Occipital lobe (tissue), 2 donors: ENCODE data around the gene STXBP6. TPM values are rescaled to one million over a fixed set of nuclear protein-coding genes. Genes with fewer than 3 reads are reported as not detected.
A peak's percentile ranks its signal among the peaks of the same experiment; 100 is the strongest.

Source experiments
- DNase-seq: peaks from one replicate; lab custom pipeline; 2025; lab: John Stamatoyannopoulos, UW
- total RNA-seq: library from RNA; depleted of rRNA; stranded (reverse); fragments of >200 nt; gene quantifications from one replicate; pipeline ENCODE4 v1.2.3, GENCODE V29; 2014

STXBP6 gene
- 11.9 TPM for total RNA-seq

DNA sequence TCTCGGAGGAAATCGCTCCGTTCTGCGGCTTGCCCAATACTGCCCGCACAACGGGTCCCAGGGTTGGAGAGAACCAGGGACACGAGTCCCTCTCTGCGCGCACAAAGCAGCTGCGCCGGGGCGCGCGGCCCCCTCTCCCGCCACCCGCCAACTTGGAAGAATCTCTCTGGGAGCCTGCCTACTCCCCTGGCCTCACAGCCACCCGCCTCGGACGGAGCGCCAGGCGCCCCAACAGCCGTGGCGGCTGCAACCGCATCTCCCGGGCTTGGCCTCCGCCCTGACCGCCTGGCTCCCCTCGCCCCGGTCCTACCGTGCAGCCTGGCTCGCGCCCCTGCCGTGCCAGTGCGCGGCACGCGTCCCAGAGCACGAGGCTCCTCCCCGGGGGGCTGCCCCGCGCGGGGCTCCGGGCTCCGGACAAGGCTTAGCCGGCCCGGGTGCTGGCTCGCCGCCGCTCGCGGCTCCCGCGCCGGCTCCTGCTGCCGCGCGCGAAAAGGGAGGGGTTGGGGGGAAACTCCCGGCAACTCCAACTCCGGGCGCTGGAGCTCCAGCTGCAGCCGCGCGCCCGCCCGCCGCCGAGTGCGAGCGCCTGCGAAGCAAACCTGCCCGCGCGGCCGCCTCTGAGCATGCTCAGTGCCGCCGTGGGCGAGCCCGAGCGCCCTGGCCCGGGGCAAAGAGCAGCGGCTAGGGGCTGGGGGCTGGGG is at the start of gene STXBP6:
Gene STXBP6 (minus strand): TSS at position 580 of the 701 bp plus-strand sequence. CDS start 75,329 bp downstream, outside the sequence.
- peak; percentile 76 for DNase-seq

DNA sequence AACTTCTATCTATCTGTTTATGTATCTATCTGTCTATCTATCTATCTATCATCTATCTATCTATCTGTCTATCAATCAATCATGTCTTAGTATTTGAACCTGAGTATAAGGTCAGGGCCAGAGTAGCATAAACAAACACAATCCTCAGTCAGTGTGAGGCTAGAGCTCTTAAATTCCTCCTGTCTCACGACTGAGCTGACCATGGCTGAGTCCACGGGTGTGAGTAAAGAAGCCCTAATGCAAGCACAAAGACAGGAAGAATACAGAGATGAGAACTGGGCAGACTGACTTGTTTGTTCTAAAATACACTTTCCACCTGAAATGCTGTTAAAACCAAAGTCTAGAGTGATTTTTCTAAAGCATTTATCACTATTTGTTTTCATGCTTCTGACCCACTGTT is 47.2 kb upstream of the STXBP6 start:
- DNase-seq = no peak

DNA sequence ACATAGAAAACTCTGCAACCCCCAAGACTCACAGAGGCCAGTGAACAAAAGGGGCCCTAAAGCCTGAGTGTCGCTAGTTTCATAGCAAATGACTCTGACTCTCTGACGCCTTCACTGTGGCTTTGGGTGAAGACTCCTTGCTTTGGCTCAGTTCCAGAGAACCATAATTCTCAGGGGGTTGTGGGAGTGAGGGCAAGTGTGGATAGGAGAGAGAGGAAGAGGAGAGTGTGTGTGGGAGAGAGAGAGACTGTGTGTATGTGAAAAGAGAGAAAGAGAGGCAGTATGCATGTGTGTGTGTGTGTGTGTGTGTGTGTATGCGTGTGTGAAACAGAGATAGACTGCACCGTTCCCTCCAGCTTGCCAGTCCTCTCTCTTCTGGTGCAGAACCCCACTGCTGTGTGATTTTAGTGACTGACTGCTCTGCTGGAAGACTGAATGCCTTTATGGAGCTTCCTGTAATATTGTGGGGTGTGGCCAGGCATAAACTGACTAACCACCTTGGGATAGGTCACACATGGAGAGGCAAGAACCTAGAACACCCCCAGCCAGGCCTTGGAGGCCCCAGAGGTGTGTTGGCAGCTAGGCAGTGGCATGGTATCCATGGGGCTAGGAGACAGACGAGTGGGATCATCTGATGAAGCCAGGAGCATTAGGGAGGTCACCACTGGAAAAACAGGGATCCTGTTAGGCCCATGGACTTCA is 45.9 kb upstream of the STXBP6 start:
- DNase-seq = no peak

DNA sequence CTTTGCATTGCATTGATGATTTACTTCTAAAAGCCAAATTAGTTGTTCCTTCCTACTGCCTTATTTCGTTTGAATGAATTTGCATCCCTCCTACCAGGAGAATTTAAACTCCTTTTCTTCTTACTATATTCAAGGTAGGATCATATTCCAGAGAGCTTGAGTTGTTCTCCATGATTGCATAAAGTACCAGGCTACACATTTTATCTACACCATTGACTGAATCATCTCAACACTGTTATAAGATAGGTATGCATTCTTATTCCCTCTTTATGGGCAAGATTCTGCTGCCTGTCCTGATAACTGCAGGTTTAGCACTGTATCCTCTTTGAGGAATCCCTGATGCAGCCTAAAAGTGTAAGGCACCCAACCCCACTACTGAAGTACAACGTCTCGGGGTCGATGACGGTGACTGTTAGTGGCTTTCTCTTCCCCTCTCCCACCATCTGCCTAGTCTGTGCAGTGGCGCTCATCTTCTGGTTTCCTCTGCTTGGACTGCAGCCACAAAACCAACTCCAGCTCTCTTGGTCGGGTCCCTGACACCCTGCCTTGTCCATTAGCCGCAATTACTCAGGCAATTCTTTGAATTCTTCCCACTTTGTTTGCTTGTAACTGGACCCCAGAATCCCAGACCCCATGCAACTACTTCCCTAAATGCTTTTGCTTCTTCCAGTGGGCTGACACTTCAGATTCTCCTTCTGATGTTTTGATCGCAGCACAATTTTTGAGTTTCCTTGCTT is 44.4 kb upstream of the STXBP6 start:
- DNase-seq = no peak

DNA sequence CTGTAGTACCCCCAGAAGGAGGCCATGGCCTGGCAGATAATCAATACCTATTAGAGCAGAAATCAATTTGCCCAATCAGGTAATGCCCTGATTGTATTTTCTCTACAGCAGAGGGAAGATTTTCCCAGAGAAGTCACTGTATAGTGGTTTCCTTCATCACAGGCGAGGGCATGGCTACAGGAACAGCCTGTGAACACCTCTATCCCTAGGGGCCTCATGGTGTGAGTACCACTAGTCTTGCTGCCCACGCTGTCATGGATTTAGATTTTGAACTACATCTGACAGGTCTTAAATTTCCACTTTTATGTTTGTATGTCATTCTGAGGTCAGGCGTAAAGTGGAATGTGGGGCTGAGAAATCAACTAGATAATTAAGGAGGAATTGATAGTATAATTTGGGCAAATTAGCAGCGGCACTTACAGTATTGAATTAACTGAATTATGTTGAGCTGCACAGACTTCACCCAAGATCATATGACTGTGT is 42.4 kb upstream of the STXBP6 start:
- DNase-seq = no peak

DNA sequence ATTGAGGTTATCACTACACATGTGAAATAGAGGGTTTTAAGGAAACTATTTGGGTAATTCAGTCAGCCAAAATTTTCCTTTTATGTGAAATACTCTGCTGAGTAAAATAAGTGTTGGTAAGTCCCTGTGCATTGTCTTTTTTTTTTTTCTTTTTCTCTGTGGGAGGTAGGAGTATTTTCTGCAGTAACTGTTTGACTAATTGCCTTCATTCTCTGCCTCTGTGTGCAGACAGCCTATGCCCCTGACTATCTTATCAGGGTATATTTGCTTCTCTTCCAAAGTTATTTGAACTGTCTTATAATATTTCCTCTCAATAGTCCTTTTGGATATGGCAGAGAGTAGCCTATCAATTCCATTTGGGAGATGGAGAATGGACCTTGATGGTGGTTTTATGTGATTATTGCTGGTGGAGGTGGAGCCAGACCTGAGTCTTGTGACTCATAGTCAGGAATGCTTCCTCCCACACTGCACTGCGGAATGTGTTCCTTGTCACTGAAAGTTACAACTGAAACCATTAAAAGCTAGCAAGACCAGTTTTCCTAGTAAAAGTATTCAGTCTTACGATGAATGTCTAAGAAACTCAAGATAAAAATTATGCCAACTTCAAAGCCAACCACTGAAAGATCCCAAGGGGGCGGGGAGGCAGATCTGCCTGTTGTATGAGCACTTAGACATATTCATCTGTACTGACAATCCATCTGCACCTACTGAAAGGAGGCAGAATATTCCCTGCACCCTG is 40.9 kb upstream of the STXBP6 start:
- DNase-seq = no peak

DNA sequence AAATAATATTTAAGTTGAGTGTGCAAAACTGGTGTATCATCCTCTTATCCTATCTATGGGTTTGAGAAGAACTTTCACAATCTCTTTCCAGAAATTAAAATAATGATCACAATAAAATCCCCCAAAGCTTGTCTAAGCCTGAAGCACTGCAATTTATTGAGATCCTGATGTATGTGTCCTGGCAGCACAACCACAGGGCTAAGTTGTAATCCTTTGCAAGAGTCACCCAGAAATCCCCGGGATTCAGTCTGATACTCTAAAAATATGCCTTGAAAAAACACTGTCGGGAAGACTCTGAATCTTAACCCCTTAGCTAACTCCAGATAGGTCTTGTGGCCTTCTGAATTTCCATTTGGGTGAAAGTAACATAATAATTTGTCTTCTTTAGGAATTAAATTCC is 40.3 kb upstream of the STXBP6 start:
- DNase-seq = no peak

DNA sequence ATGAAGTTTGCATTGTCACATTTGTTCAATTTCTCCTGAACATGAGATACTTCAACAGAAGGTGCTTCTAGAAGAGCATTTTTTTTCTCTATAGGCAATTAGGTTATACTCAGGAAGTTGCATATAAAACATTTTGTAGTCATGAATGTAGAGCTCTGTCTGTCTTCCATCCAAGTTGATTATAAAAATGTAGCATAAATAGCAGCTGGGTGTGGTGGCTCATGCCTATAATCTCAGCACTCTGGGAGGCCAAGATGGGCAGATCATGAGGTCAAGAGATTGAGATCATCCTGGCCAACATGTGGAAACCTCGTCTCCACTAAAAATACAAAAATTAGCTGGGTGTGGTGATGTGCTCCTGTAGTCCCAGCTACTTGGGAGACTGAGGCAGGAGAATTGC is 39.5 kb upstream of the STXBP6 start:
- no peak for DNase-seq

DNA sequence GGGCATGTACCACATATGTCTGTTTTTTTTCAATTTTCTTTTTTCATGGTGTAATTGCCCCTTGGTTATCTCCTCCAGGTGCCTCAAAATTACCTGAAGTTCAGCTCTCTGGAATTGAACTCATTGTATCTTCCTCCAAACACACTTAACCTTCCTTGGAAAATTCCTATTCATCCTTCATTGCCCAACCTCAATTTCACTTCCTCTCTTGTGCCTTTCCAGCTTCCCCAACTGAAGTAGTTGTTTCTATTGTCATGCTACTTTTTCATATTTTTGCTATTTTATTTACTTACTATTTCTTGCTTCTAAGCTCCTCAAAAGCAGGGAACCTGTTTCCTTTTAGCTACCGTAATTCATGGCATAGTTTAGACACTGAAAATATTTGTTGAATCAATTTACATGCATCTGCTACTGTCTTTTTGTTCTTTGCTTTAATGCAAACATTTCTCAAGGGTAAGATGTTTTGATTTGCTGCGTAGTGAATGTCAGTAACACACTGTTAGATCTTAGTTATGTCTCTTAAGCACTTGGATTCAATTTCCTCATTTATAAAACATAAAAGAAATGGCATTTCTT is 37.0 kb upstream of the STXBP6 start:
- DNase-seq = no peak

DNA sequence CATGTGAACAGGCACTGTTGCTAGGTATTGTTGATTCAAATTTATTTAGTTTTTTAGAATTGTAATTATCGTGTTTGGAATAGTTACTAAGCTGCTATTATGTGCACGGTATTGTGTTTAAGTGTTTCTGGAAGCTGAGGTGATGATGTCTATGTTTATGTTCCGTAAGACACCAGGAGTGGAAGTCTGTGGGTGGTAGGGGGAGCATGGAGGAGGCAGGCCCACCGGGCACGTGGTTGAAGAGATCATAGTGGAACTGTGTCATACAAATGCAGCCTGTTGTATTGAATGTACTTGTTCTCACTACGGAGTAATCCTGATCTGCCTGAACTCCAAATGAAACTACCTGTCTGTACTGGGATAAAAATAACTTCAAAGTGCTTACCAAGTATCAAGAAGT is 36.1 kb upstream of the STXBP6 start:
- DNase-seq = no peak

DNA sequence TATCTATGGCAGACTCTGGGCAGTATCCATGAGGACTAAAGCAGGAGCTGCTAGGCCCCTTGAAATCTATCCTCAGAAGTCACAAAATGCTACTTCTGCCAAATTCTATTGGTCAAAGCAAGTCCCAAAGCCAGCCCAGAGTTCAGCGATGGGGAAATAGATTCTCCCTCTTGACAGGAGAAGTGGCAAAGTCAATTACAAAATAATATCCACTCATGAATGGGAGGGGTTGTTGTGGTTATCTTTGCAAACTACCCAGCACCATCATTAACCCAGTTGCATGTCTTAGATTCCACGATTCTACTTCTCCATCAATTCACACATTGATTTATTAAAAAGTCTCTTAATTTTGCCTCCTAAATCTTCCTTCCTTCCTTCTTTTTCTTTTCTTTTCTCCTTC is 30.7 kb upstream of the STXBP6 start:
- no peak for DNase-seq

DNA sequence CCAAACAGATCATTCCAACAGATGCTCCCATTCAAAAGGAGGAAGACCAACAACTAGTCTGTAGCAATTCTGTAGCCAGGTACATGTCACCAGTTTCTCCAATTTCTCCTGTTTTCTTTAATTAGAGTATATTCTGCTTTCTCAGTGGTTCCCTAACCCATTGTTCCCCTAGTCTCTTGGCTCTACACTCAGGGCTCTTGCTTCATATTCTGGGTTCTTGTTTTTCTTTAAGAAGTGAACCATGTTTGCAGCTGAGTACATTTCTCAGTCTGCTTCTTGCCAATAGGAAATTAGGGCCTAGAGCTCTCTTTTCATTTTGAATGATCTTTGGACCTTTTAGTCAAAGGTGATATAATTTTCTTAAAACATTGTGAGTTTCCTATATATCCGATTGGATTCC is 29.4 kb upstream of the STXBP6 start:
- no peak for DNase-seq

DNA sequence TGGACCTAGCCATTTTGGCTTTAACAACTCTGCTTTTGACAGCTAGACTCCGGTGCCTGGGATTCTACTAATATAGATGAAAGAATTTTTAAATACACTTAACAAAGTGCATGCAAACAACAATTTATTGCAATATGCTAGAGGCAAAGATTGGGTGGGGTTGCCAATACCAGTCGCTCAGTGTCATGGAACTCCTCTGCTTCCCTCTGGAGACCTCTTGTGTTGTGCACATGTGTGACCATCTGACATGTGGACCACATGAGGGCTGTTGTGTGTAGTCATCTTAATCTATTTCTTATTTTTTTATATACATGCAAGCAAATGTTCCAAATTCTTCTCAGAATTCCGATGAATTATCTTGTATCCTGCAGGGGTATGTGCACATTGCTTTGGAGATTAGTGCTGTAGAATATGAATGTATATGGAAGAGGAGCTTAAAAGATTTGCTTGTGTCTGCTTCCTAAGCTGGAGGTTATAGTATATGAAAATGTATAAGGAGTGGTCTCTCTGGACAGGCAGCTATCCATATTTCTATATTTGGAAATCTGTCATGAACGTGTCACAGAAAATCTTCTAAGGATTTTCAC is 24.2 kb upstream of the STXBP6 start:
- no peak for DNase-seq

DNA sequence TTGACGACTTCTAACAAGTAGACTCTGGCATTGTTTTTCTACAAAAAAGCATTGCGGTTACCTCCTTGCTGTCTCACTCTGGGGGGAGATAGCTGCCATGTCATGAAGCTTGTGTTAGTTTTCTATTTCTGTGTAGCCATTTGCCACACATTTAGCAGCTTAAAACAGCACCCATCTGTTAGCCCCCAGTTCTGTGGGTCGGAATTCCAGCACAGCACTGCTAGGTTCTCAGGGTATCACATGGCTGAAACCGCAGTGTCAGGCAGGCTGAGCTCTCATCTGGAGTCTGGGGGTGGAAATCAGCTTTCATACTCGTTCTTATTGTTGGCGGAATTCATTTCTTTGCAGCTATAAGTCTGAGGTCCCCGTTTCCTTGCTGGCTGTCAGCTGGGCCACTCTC is 19.9 kb upstream of the STXBP6 start:
- no peak for DNase-seq

DNA sequence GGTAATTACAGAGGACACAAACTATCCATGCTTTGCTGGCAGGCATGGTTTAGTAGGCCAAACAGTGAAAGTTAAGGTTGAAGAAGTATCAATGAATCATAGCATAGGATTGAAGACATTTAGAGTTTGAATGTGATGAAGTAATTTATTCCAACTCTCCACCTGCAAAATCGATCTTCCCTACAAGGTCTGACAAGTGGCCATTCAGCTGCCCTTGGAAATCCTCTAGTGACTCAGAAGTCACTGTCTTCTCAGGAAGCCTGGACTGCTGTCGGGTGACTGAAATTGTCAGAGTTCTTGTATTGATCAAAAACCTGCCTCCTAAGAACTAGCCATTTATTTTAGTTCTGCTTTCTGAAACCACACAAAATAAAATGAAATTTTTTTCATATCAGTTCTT is 17.7 kb upstream of the STXBP6 start:
- no peak for DNase-seq

DNA sequence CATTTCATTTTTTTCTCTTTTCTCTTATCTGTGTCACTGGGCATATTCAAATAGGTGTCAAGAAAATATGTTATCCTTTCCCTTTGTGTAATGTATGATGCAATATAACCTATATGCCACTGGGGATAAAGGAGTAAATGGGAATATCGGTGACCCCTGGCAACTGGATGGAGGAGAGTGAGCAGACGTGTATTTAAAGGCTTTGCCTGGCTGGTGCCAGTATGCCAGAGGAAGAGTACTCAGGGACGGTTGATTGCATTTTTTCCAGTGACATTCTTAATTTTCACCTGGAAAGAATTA is 12.0 kb upstream of the STXBP6 start:
- DNase-seq = no peak

DNA sequence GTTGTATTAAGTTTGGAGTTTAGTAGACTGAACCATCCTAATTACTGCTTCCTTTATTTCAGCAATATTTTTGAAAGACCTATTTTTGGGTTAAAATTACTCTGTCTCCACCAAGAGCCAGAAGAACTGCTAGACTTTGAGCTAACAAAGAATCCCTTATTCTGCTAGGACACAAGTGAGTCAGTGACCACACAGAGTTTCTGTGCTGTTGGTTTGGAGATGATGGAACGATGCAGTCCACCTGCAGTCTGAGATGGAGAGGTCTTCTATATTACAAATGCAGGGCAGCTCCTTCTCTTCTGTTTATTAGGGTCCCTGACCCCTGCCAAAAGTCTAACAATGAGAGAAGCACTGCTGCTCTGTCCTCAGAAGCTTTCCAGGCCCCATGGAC is 6.7 kb upstream of the STXBP6 start:
- DNase-seq = no peak

DNA sequence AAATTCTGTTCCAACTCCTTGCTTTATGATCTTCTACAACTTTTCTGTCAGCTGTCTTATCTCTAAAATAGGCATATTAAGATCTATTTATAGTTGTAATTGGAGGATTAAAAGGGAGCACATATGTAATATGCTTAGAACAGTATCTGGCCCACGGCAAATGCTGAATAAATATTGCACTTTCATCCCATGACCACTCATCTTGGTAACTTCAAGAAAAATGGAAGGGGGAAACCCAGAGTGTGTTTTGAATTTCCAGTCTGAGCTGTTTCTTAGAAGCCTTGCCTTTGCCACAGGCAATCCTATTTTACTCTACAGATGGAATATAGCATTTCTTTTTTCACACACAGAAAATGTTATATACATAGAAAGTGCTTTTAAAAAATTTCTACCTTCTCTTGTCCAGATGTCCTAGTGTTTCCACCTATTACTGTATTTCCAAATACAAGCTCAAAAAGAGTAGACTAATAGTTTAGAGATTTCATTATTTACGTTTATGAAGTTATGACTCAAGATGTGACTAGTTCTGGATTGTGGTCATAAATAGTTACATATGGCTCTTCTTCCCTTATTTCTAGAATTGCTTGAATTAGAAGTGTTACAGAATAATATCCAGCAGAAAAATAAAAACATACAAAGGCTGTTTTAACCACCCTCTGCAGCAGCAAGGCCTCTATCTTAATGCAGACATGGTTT is 6.2 kb upstream of the STXBP6 start:
- DNase-seq = no peak

DNA sequence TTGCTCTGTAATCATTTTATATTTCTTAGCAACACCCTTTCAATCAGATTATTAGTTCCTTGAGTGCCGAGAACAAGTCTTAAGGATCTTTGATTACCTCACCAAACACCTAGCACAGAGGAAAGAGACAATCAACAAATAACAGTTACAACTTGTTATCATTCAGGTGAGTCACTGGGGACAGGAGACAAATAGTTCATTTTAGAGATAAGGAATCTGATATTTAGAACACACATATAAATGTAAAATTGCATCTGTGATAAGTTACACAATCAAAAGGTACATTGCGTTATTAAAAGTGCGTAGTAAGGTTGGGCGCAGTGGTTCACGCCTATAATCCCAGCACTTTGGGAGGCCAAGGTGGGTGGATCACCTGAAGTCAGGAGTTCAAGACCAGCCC is 5.1 kb upstream of the STXBP6 start:
- DNase-seq = no peak

DNA sequence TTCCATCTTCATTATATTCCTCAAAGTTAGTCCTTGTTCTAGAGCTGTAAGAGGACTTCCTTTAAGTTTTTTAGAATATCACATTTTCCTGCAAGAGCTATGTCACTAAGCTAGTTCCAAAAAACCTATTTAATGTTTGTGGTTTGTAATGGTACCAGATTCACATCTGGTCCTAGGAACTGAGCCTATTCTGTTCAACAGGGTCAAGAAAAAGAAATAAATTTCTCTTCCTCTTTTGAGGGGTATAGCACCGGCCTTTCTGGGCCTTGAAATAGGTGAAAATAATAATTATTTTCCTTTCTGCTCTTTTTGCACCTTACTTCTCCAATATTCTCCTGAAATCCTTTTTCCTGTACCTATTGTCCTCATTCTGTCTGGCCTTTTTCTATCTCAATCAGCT is 3.6 kb upstream of the STXBP6 start:
- no peak for DNase-seq

DNA sequence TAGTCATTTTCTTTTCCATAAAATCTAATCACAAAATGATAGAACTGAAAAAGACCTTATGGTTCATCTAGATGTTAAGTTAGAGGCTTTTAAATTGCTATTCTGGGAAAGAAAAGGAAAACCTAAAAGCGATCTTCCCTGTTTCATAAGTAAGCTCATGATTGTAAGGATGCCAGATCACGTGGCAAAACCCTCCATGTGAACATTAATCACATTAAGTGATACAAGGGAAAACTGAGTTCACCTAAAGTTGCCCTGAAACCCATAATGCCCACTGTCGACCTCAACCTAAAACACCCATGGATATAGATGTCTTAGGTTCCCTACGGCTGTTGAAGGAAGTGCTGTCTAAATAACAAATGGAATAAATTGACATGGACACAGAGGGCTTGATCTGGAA is 3.0 kb upstream of the STXBP6 start:
- no peak for DNase-seq
